Mononuclear cell (primary cell): ENCODE results near the gene RBM38. TPM values are rescaled to one million over a fixed set of nuclear protein-coding genes. Genes with fewer than 3 reads are reported as not detected.
"Not testable (repeated sequence)": the region's sequence is repeated elsewhere in the genome, so short reads cannot be mapped to it uniquely, and the experiment has no call there.

Source experiments
- H3K27me3 ChIP-seq: 2 replicates; pipeline ENCODE4 v1.6.0; 2011; ENCODE audit warnings: low read length, control low read depth; ENCODE audit not compliant: insufficient read depth
- H3K4me1 ChIP-seq: 2 replicates; pipeline ENCODE4 v1.5.1; 2011; ENCODE audit warnings: mild to moderate bottlenecking, low read length, control low read depth; ENCODE audit not compliant: insufficient read depth
- H3K4me3 ChIP-seq: 2 replicates; pipeline ENCODE4 v1.5.1; 2011; ENCODE audit warnings: mild to moderate bottlenecking, low read length, moderate library complexity
- H3K9me3 ChIP-seq: 2 replicates; pipeline ENCODE4 v1.5.1; 2011; ENCODE audit warnings: low read depth, mild to moderate bottlenecking, control low read depth, low read length
- total RNA-seq: library from RNA; depleted of rRNA; stranded (reverse); fragments of >200 nt; gene quantifications from one replicate; pipeline ENCODE4 v1.2.3, GENCODE V29; 2012

The RBM38 gene
- total RNA-seq, 1 donor = 242 TPM

- H3K4me1 ChIP-seq = peaks cover 65% of the 10 kb centered on the region
- no peak overlapping the region for H3K4me3 ChIP-seq
- H3K27me3 ChIP-seq = no peaks in the 10 kb centered on the region
- H3K9me3 ChIP-seq = no peaks in the 10 kb centered on the region
Observed at GRCh38 chr20:57426271-57426689, 35.1 kb downstream of the RBM38 start.

GRCh38 chr20:57426831-57427230 lies 35.6 kb downstream of the RBM38 start:
- Histone ChIP-seq H3K9me3 (no peaks in the 10 kb centered on the region), H3K27me3 (no peaks in the 10 kb centered on the region), H3K4me1 (peaks cover 71% of the 10 kb centered on the region), H3K4me3 (no peak overlapping the region)

- Histone ChIP-seq H3K4me3 (no peak overlapping the region), H3K4me1 (peaks cover 85% of the 10 kb centered on the region), H3K27me3 (no peaks in the 10 kb centered on the region), H3K9me3 (no peaks in the 10 kb centered on the region)
Observed at GRCh38 chr20:57428324-57429158, 37.3 kb downstream of the RBM38 start.

GRCh38 chr20:57429159-57429496 lies 37.9 kb downstream of the RBM38 start:
- no peak overlapping the region for H3K4me3 ChIP-seq
- H3K4me1 ChIP-seq = peaks cover 88% of the 10 kb centered on the region

GRCh38 chr20:57429580-57430200 lies 38.5 kb downstream of the RBM38 start:
- H3K9me3 ChIP-seq = no peaks in the 10 kb centered on the region
- H3K4me3 ChIP-seq = no peak overlapping the region
- peaks cover 92% of the 10 kb centered on the region for H3K4me1 ChIP-seq
- no peaks in the 10 kb centered on the region for H3K27me3 ChIP-seq

More at GRCh38 chr20:57429159-57429496, 37.9 kb downstream of the RBM38 start:
- Histone ChIP-seq H3K27me3 (no peaks in the 10 kb centered on the region), H3K9me3 (no peaks in the 10 kb centered on the region)

- not testable (repeated sequence) for H3K9me3 ChIP-seq, H3K27me3 ChIP-seq, H3K4me3 ChIP-seq
- H3K4me1 ChIP-seq = peaks cover 92% of the 10 kb centered on the region
Observed at GRCh38 chr20:57430201-57430596, 39.0 kb downstream of the RBM38 start.

GRCh38 chr20:57431539-57431835 lies 40.3 kb downstream of the RBM38 start:
- Histone ChIP-seq H3K9me3 (no peaks in the 10 kb centered on the region), H3K27me3 (no peaks in the 10 kb centered on the region), H3K4me3 (no peak overlapping the region), H3K4me1 (peaks cover 92% of the 10 kb centered on the region)

GRCh38 chr20:57432480-57432861 lies 41.3 kb downstream of the RBM38 start:
- H3K4me1 ChIP-seq = peaks cover 92% of the 10 kb centered on the region
- H3K27me3 ChIP-seq = no peaks in the 10 kb centered on the region
- no peak overlapping the region for H3K4me3 ChIP-seq
- no peaks in the 10 kb centered on the region for H3K9me3 ChIP-seq

GRCh38 chr20:57432862-57433491 lies 41.8 kb downstream of the RBM38 start:
- Histone ChIP-seq H3K27me3 (no peaks in the 10 kb centered on the region), H3K4me3 (no peak overlapping the region), H3K9me3 (no peaks in the 10 kb centered on the region), H3K4me1 (peaks cover 92% of the 10 kb centered on the region)

- no peaks in the 10 kb centered on the region for H3K27me3 ChIP-seq
- H3K4me3 ChIP-seq = no peak overlapping the region
- H3K4me1 ChIP-seq = peaks cover 94% of the 10 kb centered on the region
- H3K9me3 ChIP-seq = no peaks in the 10 kb centered on the region
Observed at GRCh38 chr20:57433657-57434389, 42.6 kb downstream of the RBM38 start.

GRCh38 chr20:57434390-57434700 lies 43.1 kb downstream of the RBM38 start:
- Histone ChIP-seq H3K4me1 (peaks cover 89% of the 10 kb centered on the region), H3K27me3 (no peaks in the 10 kb centered on the region), H3K9me3 (no peaks in the 10 kb centered on the region), H3K4me3 (no peak overlapping the region)

GRCh38 chr20:57435105-57435497 lies 43.9 kb downstream of the RBM38 start:
- Histone ChIP-seq H3K4me3 (no peak overlapping the region), H3K27me3 (no peaks in the 10 kb centered on the region), H3K9me3 (no peaks in the 10 kb centered on the region), H3K4me1 (peaks cover 86% of the 10 kb centered on the region)

GRCh38 chr20:57435498-57436222 lies 44.5 kb downstream of the RBM38 start:
- Histone ChIP-seq H3K4me1 (peaks cover 81% of the 10 kb centered on the region), H3K9me3 (no peaks in the 10 kb centered on the region), H3K27me3 (no peaks in the 10 kb centered on the region), H3K4me3 (no peak overlapping the region)

GRCh38 chr20:57436223-57436545 lies 45.0 kb downstream of the RBM38 start:
- no peaks in the 10 kb centered on the region for H3K9me3 ChIP-seq
- H3K27me3 ChIP-seq = no peaks in the 10 kb centered on the region
- H3K4me1 ChIP-seq = peaks cover 76% of the 10 kb centered on the region
- H3K4me3 ChIP-seq = no peak overlapping the region

GRCh38 chr20:57437267-57437666 lies 46.1 kb downstream of the RBM38 start:
- Histone ChIP-seq H3K27me3 (no peaks in the 10 kb centered on the region), H3K4me3 (no peak overlapping the region), H3K9me3 (no peaks in the 10 kb centered on the region), H3K4me1 (peaks cover 65% of the 10 kb centered on the region)
